ENCODE data around the gene GPRIN2.
A peak's percentile ranks its signal among the peaks of the same experiment; 100 is the strongest.
"Not testable (repeated sequence)": the region's sequence is repeated elsewhere in the genome, so short reads cannot be mapped to it uniquely, and the experiment has no call there.

Gene GPRIN2

DNA sequence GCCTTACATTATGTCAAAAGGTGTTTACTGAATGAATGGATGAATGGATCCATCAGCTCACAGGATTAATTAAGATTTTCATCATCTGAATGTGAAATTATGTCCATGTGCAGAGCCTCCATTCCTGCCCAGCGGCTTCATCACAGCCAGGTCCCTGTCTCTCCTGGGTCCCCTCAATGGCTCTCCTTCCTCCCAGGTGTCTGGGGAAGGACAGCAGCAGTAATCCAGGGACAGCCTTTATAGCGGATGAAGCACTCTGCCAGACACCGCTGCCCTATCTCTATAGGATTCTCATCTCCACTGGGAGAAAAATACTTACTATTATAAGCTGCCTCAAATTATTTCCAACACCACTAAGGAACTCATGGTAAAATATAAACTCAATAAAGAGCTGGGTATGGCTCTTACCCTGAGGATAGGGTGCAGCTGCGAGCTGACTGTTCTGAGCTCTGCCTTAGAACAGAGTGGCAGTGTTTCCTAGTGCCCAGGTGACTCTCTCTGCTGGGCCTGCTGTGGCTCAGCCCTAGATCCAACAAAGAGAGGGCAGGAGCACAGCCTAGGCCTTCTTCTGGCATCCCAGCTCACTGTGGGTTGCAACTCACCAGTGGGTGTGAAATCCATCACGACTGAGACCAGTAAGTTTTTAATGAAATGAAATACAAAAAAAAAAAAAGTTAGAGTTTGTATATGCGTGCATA is 38.3 kb downstream of the GPRIN2 start:
- no peak for DNase-seq (ENCODE audit: low read depth)

GRCh38 chr10:46517541-46517940 is 38.9 kb downstream of the GPRIN2 start:
- DNase-seq (ENCODE audit: low read depth) = no peak

GRCh38 chr10:46516660-46517416 is 39.6 kb downstream of the GPRIN2 start:
- DNase-seq (ENCODE audit: low read depth) = peak; percentile 79

DNA sequence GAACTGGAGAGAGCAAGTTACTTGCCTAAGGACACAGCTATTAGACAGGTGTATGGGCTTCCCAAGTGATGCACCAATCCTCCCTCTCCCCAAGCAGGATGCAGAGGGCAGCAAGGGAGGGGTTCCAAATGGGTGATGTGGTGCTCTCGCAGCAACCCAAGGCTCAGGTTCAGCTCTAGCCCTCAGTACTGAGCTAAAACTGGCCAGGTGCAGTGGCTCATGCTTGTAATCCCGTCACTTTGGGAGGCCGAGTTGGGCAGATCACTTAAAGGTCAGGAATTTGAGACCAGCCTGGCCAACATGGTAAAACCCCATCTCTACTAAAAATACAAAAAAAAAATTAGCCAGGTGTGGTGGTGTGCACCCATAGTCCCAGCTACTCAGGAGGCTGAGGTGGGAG is 40.7 kb downstream of the GPRIN2 start:
- DNase-seq (ENCODE audit: low read depth) = no peak

DNA sequence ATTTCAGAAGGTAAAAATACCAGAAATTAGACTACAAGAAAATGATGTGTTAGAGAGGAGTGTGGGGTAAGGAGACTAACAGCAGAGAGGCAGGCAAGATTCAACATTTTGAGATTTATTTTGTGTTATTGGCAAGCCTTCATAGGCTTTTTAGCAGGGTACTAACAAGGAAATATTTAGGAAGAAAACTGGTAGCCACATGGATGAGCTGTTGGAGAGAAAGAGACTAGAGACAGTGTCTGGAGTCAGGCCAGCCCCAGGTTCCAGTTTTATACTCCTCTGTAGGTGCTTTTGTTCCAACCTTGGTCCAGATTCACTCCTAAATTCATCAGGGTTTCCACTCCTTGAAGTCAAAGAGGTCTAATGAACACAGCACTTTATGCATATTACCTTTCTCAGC is 41.1 kb downstream of the GPRIN2 start:
- DNase-seq (ENCODE audit: low read depth) = no peak

- no peak for DNase-seq (ENCODE audit: low read depth)
Measured at GRCh38 chr10:46514899-46515298, 41.6 kb downstream of the GPRIN2 start.

DNA sequence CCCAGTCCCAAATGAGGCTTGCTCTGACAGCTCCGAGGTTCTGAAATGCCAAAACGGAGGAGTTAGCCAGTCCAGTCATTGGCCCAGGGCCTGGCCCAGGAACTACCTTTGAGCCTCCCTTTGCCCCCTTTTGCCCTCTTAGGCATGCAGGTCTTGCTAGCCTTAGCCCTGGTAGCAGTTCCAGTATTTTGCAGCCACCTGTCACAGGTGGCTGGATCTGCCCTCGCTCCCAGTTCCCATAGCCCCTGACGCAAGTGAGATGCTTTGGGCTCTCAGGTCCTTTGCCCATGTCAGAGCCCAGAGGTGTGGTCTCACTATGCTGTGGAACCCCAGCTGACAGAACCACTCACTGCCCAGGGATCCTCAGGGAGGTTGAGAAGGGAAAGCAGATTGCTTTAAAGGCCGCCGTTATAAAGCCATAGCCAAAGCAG is 42.0 kb downstream of the GPRIN2 start:
- no peak for DNase-seq (ENCODE audit: low read depth)

- DNase-seq (ENCODE audit: low read depth) = not testable (repeated sequence)
Measured at GRCh38 chr10:46513333-46513732, 43.1 kb downstream of the GPRIN2 start.

DNA sequence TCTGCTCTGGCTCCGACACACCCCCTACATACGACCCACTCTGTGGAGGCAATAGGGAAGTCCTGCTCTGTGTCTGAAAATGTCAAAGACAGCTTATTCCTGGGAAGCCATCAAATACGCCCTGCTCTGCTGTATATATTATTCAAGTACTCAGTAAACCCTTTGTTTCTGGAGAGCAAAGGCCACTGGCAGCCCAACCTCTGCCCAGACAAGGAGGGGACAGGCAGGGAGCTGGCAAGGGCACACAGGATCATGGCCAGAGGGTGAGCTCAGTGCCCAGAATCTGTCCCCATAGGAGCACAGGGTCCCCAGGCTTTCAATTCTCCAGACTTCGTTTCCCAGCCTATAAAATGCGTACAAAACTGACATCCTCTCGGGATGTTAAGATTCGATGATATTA is 43.7 kb downstream of the GPRIN2 start:
- not testable (repeated sequence) for DNase-seq (ENCODE audit: low read depth)

DNA sequence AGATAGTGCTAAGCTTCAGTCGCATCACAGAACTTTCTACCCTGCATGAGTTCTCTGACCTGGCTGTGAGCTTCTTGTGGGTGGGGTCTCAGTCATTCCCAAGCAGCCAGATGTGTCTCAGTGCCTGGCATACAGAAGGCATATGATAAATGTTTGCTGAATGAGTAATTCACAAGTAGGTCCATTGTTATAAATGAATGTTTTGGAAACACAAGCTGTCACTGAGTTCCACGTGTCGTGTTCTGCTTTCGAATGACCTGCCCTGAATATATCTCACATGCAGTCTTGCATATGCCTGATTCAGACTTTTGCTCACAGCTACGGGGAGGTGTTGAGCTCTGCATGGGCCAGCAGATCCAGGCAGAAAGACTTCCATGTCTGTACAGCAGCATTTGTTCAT is 44.5 kb downstream of the GPRIN2 start:
- not testable (repeated sequence) for DNase-seq (ENCODE audit: low read depth)

All from HS-27A (cell line).